SK-N-MC (cell line): ENCODE results near the gene L3MBTL3.

Source experiments
- EZH2 ChIP-seq: fragments of 200-600 bp; sonication (generic); IDR thresholded peaks from one replicate; pipeline ENCODE4 v1.6.1; 2017; ENCODE audit warnings: antibody characterized with exemption
- FOXP2 ChIP-seq: optimal IDR thresholded peaks from 2 replicates; pipeline ENCODE3; 2011; ENCODE audit warnings: mild to moderate bottlenecking, moderate library complexity; ENCODE audit not compliant: insufficient read depth; ENCODE audit errors: extremely low read length, control extremely low read depth
- POLR2AphosphoS5 ChIP-seq: IDR thresholded peaks from 2 replicates; pipeline ENCODE4 v1.6.1; 2012; ENCODE audit warnings: mild to moderate bottlenecking, low read depth, low read length, borderline replicate concordance

GRCh38 chr6:130138909-130139242, 120.5 kb downstream of the L3MBTL3 start:
- TF ChIP-seq POLR2AphosphoS5 (no peak), EZH2 (no peak), FOXP2 (no peak)
